Ectodermal cell (in vitro differentiated cells): ENCODE data around the gene SV2C.

Source experiments
- H3K27ac ChIP-seq: 2 replicates; pipeline ENCODE4 v1.7.0; 2013; ENCODE audit warnings: mild to moderate bottlenecking, low read depth, low read length; ENCODE audit not compliant: insufficient read depth, poor library complexity, severe bottlenecking
- H3K27me3 ChIP-seq: 2 replicates; pipeline ENCODE4 v1.7.0; 2013; ENCODE audit warnings: mild to moderate bottlenecking, low read length; ENCODE audit not compliant: insufficient read depth, control insufficient read depth, poor library complexity, severe bottlenecking
- H3K36me3 ChIP-seq: one replicate; pipeline ENCODE4 v1.7.0; 2013; ENCODE audit warnings: low read length; ENCODE audit not compliant: control insufficient read depth, insufficient read depth
- H3K4me1 ChIP-seq: one replicate; pipeline ENCODE4 v1.7.0; 2013; ENCODE audit warnings: low read length; ENCODE audit not compliant: control insufficient read depth, insufficient read depth
- H3K4me3 ChIP-seq: 2 replicates; pipeline ENCODE4 v1.7.0; 2013; ENCODE audit warnings: low read depth, low read length, control low read depth; ENCODE audit not compliant: insufficient read depth
- H3K9me3 ChIP-seq: 2 replicates; pipeline ENCODE4 v1.7.0; 2013; ENCODE audit warnings: mild to moderate bottlenecking, low read length, moderate library complexity; ENCODE audit not compliant: control insufficient read depth
- WGBS, 2 experiments: methylation state at CpG; one replicate each; pipeline ENCODE4 v1.1.7; 2013; ENCODE audit warnings: missing lambda C conversion rate in 2 of 2; 5-methylcytosine and 5-hydroxymethylcytosine counted together

The SV2C gene

GRCh38 chr5:76345582-76345981 is 262.4 kb downstream of the SV2C start:
- Histone ChIP-seq H3K4me1 (no peaks in the 10 kb centered on the region), H3K9me3 (no peaks in the 10 kb centered on the region), H3K27me3 (no peaks in the 10 kb centered on the region), H3K4me3 (no peak overlapping the region), H3K36me3 (no peaks in the 10 kb centered on the region), H3K27ac (no peak overlapping the region)
- 91 to 93% methylated on average over 1 of the region's 1 CpG for WGBS, 2 experiments

- Histone ChIP-seq H3K4me3 (no peak overlapping the region), H3K27ac (no peak overlapping the region), H3K9me3 (no peaks in the 10 kb centered on the region), H3K4me1 (no peaks in the 10 kb centered on the region), H3K27me3 (no peaks in the 10 kb centered on the region), H3K36me3 (no peaks in the 10 kb centered on the region)
- WGBS, 2 experiments = 81 to 83% methylated on average over 4 of the region's 4 CpGs
These were observed 268.0 kb downstream of the SV2C start for GRCh38 chr5:76351176-76351575.

- no peak overlapping the region for H3K27ac ChIP-seq
- H3K36me3 ChIP-seq = no peaks in the 10 kb centered on the region
- H3K4me3 ChIP-seq = no peak overlapping the region
- H3K27me3 ChIP-seq = no peaks in the 10 kb centered on the region
- WGBS, 2 experiments = 82 to 89% methylated on average over 8 of the region's 8 CpGs
- H3K4me1 ChIP-seq = no peaks in the 10 kb centered on the region
- no peaks in the 10 kb centered on the region for H3K9me3 ChIP-seq
These were observed 268.4 kb downstream of the SV2C start for GRCh38 chr5:76351577-76351976.

GRCh38 chr5:76356887-76357286 is 273.7 kb downstream of the SV2C start:
- no peak overlapping the region for H3K27ac ChIP-seq
- no peak overlapping the region for H3K4me3 ChIP-seq
- H3K9me3 ChIP-seq = no peaks in the 10 kb centered on the region
- H3K36me3 ChIP-seq = no peaks in the 10 kb centered on the region
- WGBS, 2 experiments = 90% methylated on average over 5 of the region's 5 CpGs
- H3K4me1 ChIP-seq = no peaks in the 10 kb centered on the region
- H3K27me3 ChIP-seq = no peaks in the 10 kb centered on the region

DNA sequence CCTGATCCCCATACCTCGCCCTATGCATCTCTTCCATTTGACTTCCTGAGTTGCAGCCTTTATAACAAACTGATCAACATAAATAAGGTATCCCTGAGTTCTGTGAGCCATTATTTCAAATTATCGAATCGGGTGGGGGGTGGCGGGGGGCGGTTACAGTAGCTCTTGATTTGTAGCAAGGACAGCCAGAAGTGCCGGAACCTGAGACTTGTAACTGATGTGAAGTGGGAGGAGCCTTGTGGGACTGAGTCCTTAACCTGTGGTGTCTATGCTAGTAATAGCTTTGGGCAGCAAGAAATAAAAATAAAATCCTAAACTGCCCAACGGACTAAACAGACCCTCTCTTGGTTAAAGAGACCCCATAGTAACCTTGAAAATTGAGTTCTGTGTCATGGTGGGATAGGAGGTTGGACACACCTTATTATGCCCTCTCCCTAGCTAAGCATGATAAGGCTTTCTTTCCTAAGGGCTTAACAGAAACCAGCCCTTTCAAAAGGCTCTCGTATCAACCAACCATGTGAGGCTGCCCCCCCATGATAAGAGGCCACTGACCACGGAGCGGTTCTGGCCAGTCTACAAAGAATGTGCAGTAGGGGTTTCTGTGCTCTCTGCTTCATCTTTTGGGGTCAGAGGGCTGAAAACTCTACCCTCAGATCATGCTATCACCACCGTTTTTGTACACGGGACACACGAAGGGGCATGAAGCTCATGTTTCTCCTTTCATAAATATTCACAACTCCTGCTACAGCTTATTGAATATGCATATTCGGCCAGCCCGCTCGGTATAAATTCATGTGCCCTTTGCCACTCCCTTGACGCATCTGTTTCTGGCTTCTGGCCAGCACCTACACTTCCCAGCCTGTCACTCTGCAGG is 280.4 kb downstream of the SV2C start:
- Histone ChIP-seq H3K4me1 (no peaks in the 10 kb centered on the region), H3K27me3 (no peaks in the 10 kb centered on the region), H3K4me3 (no peak overlapping the region), H3K27ac (no peak overlapping the region), H3K9me3 (no peaks in the 10 kb centered on the region), H3K36me3 (no peaks in the 10 kb centered on the region)
- WGBS, 2 experiments = 87 to 88% methylated on average over 17 of the region's 17 CpGs

GRCh38 chr5:76364226-76364589 is 281.0 kb downstream of the SV2C start:
- no peaks in the 10 kb centered on the region for H3K27me3 ChIP-seq
- H3K4me3 ChIP-seq = no peak overlapping the region
- no peaks in the 10 kb centered on the region for H3K4me1 ChIP-seq
- 86 to 91% methylated on average over 2 of the region's 2 CpGs for WGBS, 2 experiments
- H3K27ac ChIP-seq = no peak overlapping the region
- no peaks in the 10 kb centered on the region for H3K9me3 ChIP-seq
- no peaks in the 10 kb centered on the region for H3K36me3 ChIP-seq

GRCh38 chr5:76365561-76365960 is 282.4 kb downstream of the SV2C start:
- H3K4me1 ChIP-seq = no peaks in the 10 kb centered on the region
- no peaks in the 10 kb centered on the region for H3K36me3 ChIP-seq
- no peaks in the 10 kb centered on the region for H3K9me3 ChIP-seq
- H3K27me3 ChIP-seq = no peaks in the 10 kb centered on the region
- no peak overlapping the region for H3K27ac ChIP-seq
- H3K4me3 ChIP-seq = no peak overlapping the region

DNA sequence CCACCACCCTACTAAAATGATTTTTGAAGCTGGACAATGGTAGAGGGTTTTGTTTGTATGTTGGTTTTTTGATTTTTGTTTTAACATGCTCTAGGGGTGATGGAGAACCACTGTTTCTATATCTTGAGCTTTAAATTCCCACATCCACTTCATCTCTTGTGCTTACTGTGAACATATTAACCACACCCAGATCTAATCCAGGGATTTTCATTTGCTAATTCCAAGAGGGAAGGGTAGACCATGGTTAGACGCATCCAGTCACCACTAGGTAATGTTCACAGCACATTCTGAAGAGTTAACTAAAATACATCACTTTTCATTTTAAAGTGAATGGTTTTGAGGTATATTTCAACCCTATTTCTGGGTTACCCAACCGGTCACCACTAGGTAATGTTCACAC is 283.4 kb downstream of the SV2C start:
- Histone ChIP-seq H3K9me3 (no peaks in the 10 kb centered on the region), H3K27me3 (no peaks in the 10 kb centered on the region), H3K27ac (no peak overlapping the region), H3K4me3 (no peak overlapping the region), H3K4me1 (no peaks in the 10 kb centered on the region), H3K36me3 (no peaks in the 10 kb centered on the region)
- 100% methylated on average over 1 of the region's 2 CpGs; no CpG with 5 or more reads in 1 of the 2 experiments for WGBS, 2 experiments

DNA sequence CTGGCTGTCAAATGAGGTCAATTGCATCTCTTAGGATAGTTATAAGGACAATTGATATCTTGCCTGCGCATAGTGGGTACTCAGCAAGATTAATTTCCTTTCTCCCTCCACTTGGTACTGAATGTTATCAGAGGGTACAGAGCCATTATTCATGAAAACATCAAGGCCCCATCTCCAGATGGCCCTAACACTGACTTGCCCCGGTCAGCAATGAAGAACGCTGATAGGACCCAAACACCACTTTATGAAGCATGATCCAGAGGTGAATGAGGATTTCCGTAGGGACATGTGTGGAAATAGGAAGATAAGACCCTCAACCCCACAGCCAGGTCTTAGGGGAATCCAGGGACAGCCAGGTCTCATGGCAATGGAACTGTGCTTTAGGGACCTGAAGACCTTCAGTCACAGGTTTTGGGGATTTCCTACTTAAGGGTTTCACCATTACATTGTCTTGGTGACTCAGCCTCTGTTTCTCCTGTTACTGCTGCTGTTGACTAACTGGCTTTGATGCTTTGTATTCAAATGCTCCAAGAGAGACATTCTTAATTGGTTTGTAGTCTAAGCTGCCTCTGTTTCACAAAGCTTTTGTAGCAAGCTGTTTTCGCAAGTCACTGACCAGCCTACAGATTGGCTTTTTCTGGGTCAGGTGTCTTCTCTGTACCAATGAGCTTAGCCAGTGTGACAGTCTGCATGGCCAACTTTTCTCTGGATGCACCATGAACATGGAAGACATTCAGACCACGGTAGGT is 284.6 kb downstream of the SV2C start:
- Histone ChIP-seq H3K36me3 (no peaks in the 10 kb centered on the region), H3K4me3 (no peak overlapping the region), H3K27ac (no peak overlapping the region), H3K4me1 (peaks cover 6% of the 10 kb centered on the region), H3K27me3 (no peaks in the 10 kb centered on the region), H3K9me3 (no peaks in the 10 kb centered on the region)
- WGBS, 2 experiments = 90 to 93% methylated on average over 6 of the region's 6 CpGs

- WGBS, 2 experiments = 80 to 100% methylated on average over 1 of the region's 1 CpG
- no peaks in the 10 kb centered on the region for H3K36me3 ChIP-seq
- no peaks in the 10 kb centered on the region for H3K27me3 ChIP-seq
- peaks cover 6% of the 10 kb centered on the region for H3K4me1 ChIP-seq
- no peaks in the 10 kb centered on the region for H3K9me3 ChIP-seq
- H3K27ac ChIP-seq = no peak overlapping the region
- H3K4me3 ChIP-seq = no peak overlapping the region
These were observed 285.8 kb downstream of the SV2C start for GRCh38 chr5:76368941-76369340.
